RCC 7860 (cell line): ENCODE measurements around the gene POLR2J.
"Not testable (repeated sequence)": the region's sequence is repeated elsewhere in the genome, so short reads cannot be mapped to it uniquely, and the experiment has no call there.

Experiments
- DNase-seq: peaks from one replicate; pipeline ENCODE4 v3.0.0-alpha.2; 2015; ENCODE audit warnings: low spot score
- FAIRE-seq: peaks from 2 replicates; lab custom pipeline; 2012; peaks lifted over from hg19 to GRCh38; lab: Jason Lieb, UNC

POLR2J gene

GRCh38 chr7:102478314-102479208, at the start of gene POLR2J:
TSS of gene POLR2J (minus strand) at chr7:102478922. CDS start at chr7:102478860, 62 bp downstream.
- FAIRE-seq, result not testable (repeated sequence)
- peak; percentile 15 for DNase-seq

GRCh38 chr7:102527822-102528793, 49.4 kb upstream of the POLR2J start:
- DNase-seq, FAIRE-seq: not testable (repeated sequence)

DNA sequence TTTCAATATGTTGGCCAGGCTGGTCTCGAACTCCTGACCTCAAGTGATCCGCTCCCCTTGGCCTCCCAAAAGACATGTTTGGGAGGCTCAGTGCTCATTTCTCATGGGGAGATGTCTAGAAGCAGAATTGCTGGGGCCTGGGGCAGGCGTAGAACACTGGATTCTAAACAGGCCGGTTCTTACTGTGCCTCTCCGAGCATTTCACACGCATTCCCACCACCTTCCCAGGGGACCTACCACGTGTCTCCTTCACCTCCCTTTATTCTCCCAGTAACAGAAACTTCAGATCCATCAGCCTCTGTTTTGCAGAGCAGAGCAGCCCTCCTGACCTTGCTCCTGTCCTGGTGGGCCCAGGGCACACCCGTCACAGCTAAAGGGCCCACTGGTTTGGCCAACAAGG, 48.5 kb upstream of the POLR2J start:
- FAIRE-seq, DNase-seq: not testable (repeated sequence)

GRCh38 chr7:102524803-102525202, 46.1 kb upstream of the POLR2J start:
- FAIRE-seq, DNase-seq: not testable (repeated sequence)

GRCh38 chr7:102520797-102521196, 42.1 kb upstream of the POLR2J start:
- DNase-seq, FAIRE-seq: not testable (repeated sequence)

GRCh38 chr7:102517550-102518147, 38.9 kb upstream of the POLR2J start, which contains the start of gene RASA4B:
TSS of gene RASA4B (minus strand) at chr7:102517777. CDS start at chr7:102517710, 67 bp downstream.
- FAIRE-seq, DNase-seq: not testable (repeated sequence)

DNA sequence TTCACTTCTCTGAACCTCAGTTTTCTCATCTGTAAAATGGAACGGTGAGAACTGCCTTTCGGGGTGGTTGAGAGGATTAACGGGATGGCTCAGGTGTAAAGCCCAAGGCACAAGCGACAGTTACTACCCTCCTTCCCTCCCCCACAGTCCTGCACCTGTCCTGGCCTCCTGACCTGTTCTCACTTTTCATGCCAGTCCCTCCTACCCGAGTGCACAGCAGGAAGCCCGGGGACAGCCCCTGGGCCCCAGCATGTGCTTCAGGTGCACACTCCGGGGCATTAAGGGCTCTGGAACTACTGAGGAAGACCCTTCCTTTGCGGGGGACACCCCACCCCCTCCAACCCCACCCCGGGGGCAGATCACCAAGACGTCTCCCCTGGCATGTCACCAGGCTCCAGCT, 38.2 kb upstream of the POLR2J start:
- not testable (repeated sequence) for FAIRE-seq, DNase-seq

DNA sequence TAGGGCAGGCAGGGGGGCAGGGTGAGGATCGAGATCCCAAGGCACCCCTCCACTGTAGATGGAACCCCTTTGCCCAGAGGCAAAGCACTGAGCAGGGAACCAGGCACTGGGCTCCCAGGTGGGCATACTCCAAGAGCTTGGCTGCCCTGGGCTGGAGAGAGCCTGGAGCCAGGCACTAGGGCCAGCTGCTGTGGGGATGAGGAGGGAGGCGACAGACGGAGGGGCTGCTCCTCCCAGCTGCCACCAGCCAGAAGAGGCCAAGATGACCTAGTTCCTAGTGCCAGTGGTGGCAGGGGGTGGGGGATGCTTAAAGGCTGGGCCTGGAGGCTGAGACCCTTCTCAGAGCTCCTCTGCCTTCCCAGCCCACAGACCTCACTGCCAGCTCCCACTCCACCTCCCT, 37.2 kb upstream of the POLR2J start:
- not testable (repeated sequence) for FAIRE-seq, DNase-seq

GRCh38 chr7:102514881-102515721, 36.4 kb upstream of the POLR2J start:
- FAIRE-seq, DNase-seq: not testable (repeated sequence)

DNA sequence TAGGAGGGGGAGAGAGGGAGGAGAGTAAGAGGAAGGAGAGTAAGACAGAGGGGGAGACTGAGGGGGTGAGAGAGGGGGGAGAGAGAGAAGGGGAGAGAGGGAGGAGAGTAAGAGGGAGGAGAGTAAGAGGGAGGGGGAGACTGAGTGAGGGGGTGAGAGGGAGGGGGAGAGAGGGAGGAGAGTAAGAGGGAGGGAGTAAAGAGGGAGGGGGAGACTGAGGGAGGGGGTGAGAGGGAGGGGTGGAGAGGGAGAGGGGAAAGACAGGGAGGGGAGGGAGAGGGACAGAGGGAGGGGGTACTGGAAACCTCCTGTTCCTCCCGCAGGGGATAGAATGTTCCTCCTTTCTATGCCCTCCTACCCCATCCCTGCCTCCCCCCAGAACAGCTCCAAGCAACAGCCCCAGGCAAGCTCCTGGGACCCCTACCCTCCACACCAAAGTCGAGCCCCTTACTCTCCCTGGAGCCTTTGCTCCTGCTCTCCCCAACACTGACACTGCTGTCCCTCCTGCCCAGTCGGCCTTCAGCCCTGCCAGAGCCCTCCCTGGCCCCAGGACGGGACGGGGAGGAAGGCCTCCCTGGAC, 34.0 kb upstream of the POLR2J start:
- DNase-seq, FAIRE-seq: not testable (repeated sequence)

- not testable (repeated sequence) for DNase-seq, FAIRE-seq
Observed at GRCh38 chr7:102511860-102512522, 33.3 kb upstream of the POLR2J start.

- DNase-seq, FAIRE-seq: not testable (repeated sequence)
Observed at GRCh38 chr7:102510575-102510974, 31.9 kb upstream of the POLR2J start.

DNA sequence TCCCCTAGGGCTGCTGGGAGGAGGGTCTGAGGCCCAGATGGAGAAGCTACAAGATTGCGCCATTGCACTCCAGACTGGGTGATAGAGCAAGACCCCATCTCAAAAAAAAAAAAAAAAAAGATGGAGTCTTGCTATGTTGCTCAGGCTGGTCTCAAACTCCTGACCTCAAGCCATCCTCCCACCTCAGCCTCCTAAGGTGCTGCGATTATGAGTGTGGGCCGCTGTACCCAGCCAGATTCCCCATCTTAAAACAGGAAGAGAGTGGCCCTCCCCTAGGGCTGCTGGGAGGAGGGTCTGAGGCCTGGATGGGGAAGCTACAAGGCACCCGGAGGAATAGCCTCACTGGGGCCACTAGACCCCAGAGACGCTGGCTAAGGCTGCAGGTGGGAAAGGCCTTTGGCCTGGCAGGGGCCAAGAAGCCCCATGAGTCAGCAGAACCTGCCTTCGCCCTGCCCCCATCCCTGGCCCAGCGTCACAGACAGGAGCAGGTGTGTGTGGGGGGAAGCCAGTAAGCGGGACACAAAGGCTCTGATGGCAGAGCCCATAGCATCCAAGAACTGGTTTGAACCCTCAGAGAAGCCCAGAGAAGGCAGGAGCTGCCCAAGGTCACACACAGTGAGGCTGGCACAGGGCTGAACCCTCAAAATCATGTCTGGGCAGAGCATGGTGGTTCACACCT, 28.8 kb upstream of the POLR2J start:
- not testable (repeated sequence) for DNase-seq, FAIRE-seq

- not testable (repeated sequence) for DNase-seq
- FAIRE-seq, result peak; percentile 55
Observed at GRCh38 chr7:102505298-102506185, 26.8 kb upstream of the POLR2J start.

GRCh38 chr7:102503141-102503540, 24.4 kb upstream of the POLR2J start:
- not testable (repeated sequence) for DNase-seq

DNA sequence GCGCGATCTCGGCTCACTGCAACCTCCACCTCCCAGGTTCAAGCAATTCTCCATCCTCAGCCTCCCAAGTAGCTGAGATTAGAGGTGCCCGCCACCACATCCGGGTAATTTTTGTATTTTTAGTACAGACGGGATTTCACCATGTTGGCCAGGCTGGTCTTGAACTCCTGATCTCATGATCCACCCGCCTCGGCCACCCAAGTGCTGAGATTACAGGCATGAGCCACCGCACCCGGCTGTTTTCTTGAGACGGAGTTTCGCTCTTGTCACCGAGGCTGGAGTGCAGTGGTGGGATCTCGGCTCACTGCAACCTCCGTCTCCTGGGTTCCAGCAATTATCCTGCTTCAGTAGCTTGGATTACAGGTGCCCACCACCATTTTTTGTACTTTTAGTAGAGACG, 19.6 kb upstream of the POLR2J start:
- FAIRE-seq, DNase-seq: not testable (repeated sequence)

More at GRCh38 chr7:102503141-102503540, 24.4 kb upstream of the POLR2J start:
- not testable (repeated sequence) for FAIRE-seq

GRCh38 chr7:102497308-102497707, 18.6 kb upstream of the POLR2J start:
- FAIRE-seq, DNase-seq: not testable (repeated sequence)
